Measurements from ENCODE around the gene KDM4B.

The KDM4B gene

DNA sequence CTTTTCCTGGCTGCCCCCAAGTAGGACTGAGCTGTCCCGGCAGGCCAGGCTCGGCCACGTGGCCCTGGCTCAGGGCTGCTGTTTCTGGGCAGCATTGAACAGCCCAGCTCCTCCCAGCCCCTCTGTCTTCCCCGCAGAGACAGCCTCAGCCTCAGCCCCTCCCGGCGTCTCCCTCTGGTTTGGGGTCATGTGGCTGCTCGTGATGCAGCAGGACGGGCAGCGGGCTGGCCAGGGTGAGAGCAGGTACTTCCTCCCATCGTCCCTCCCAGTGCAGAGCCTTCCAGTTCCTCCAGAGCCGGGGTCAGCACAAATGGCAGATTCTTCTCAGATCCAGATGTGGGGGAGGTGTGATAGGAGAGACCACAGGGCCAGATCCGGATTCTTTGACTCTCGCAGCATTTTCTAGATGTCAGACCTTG, 114.6 kb downstream of the KDM4B start:
- DNase-seq = no peak
- Histone ChIP-seq H3K27me3 (replicated peaks; ENCODE audit: control insufficient read depth, insufficient read depth, low read length, poor library complexity, severe bottlenecking) (no peaks in the 10 kb centered on the region), H3K4me3 (ENCODE audit: insufficient read depth, low read depth, low read length, poor library complexity, severe bottlenecking) (no peak overlapping the region), H3K9me3 (ENCODE audit: control insufficient read depth, low read length) (no peaks in the 10 kb centered on the region), H3K4me1 (ENCODE audit: control insufficient read depth, insufficient read depth, low read length, poor library complexity, severe bottlenecking) (no peaks in the 10 kb centered on the region), H3K36me3 (ENCODE audit: control insufficient read depth, insufficient read depth, low read length) (peaks cover 58% of the 10 kb centered on the region), H3K27ac (ENCODE audit: insufficient read depth, low read length, poor library complexity, severe bottlenecking) (no peak overlapping the region)

DNA sequence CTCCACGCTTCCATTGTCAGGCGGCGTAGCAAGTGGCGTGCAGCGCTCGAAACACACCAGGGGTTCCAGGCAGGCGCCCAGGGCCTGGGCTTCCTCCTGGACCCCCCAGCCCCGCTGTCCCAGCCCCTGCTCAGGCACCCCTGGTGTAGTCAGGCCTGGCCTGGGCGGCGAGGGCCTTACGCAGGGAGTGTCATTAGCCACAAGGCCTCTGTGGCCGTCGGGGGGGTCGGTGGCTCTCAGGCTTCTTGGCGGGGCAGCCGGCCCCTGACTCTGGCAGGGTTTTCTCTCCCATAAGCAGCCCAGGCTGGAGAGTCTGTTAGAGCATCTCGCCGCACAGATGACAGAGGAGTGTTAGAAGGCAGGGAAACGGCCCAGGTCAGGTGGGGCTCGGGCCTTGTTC, 116.7 kb downstream of the KDM4B start:
- DNase-seq = no peak
- Histone ChIP-seq H3K4me3 (ENCODE audit: insufficient read depth, low read depth, low read length, poor library complexity, severe bottlenecking) (no peak overlapping the region), H3K36me3 (ENCODE audit: control insufficient read depth, insufficient read depth, low read length) (peaks cover 46% of the 10 kb centered on the region), H3K9me3 (ENCODE audit: control insufficient read depth, low read length) (no peaks in the 10 kb centered on the region), H3K27ac (ENCODE audit: insufficient read depth, low read length, poor library complexity, severe bottlenecking) (no peak overlapping the region), H3K4me1 (ENCODE audit: control insufficient read depth, insufficient read depth, low read length, poor library complexity, severe bottlenecking) (no peaks in the 10 kb centered on the region), H3K27me3 (replicated peaks; ENCODE audit: control insufficient read depth, insufficient read depth, low read length, poor library complexity, severe bottlenecking) (no peaks in the 10 kb centered on the region)

DNA sequence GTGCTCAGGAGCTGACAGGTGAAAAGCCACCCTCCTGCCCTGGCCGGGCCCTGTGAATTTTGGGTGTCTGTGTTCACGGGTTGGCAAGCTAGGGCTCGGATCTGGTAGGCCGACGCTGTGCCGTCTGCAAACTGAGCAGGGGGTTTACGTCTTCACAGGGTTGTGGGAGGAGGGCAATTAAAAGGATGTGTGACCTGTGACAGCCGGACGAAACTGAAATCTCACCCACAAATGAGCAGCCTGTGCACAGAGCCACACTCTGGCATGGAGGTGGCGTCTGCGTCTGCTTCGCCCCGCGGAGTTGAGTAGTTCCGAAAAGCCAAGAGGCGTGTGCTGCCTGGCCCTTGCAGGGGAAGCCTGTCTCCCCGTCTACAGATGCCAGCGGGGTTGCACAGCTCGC, 117.3 kb downstream of the KDM4B start:
- Histone ChIP-seq H3K9me3 (ENCODE audit: control insufficient read depth, low read length) (no peaks in the 10 kb centered on the region), H3K27ac (ENCODE audit: insufficient read depth, low read length, poor library complexity, severe bottlenecking) (no peak overlapping the region), H3K4me3 (ENCODE audit: insufficient read depth, low read depth, low read length, poor library complexity, severe bottlenecking) (no peak overlapping the region), H3K27me3 (replicated peaks; ENCODE audit: control insufficient read depth, insufficient read depth, low read length, poor library complexity, severe bottlenecking) (no peaks in the 10 kb centered on the region), H3K4me1 (ENCODE audit: control insufficient read depth, insufficient read depth, low read length, poor library complexity, severe bottlenecking) (no peaks in the 10 kb centered on the region), H3K36me3 (ENCODE audit: control insufficient read depth, insufficient read depth, low read length) (peaks cover 40% of the 10 kb centered on the region)
- no peak for DNase-seq

DNA sequence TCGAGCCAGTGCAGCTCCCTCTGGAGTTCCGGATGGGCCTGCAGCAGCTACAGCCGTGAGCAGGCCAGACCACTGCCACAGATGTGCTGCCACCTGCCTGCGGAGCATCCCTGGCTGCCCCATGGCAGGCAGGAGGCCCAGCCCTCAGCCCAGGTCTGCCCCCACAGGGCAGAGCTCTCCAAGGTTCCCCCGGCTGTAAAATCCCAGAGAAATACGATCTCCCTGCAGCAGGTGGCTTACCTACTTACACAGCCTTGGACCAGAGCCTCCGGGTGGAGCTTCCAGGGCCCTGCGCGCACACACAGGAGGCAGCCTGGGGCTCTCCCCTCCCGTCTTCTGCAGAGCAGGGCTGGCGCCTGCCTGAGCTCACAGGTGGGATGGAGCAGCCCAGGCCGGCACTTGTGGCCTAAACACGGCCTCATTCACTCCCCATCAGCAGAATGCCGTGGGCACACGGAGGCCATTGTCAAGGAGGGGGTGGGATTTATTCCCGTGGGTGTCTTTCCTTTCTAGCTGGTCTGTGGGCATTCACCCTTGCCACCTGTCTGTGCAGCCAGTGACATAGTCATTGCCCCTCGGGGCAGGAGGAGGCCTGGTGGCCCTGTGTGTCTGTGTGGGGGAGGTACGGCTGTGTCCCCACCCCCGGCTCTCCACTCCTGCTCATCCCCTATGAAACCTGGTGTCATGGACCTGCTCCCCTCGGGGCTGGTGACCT, 118.0 kb downstream of the KDM4B start:
- H3K36me3 ChIP-seq (ENCODE audit: control insufficient read depth, insufficient read depth, low read length) = peaks cover 39% of the 10 kb centered on the region

DNA sequence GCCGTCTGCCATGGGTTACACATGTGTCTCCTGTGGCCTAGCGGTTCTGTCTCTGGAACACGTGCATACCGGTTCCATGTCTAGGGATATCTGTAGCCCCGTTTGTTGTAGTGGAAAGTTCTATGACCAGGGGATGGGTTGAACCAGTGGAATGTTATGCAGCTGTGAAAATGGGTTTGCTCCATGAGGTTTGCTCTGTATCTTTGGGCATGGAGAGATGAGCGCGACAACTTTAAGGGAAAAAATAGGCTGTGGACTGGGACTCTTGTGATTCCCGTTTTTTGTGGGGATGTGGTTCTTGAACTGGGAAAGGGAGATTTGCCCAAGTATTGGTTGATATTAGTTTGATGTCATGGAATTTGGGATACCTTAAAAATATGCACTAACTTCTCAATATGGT, 120.4 kb downstream of the KDM4B start:
- Histone ChIP-seq H3K4me1 (ENCODE audit: control insufficient read depth, insufficient read depth, low read length, poor library complexity, severe bottlenecking) (no peaks in the 10 kb centered on the region), H3K36me3 (ENCODE audit: control insufficient read depth, insufficient read depth, low read length) (peaks cover 23% of the 10 kb centered on the region), H3K4me3 (ENCODE audit: insufficient read depth, low read depth, low read length, poor library complexity, severe bottlenecking) (no peak overlapping the region), H3K27me3 (replicated peaks; ENCODE audit: control insufficient read depth, insufficient read depth, low read length, poor library complexity, severe bottlenecking) (no peaks in the 10 kb centered on the region), H3K9me3 (ENCODE audit: control insufficient read depth, low read length) (no peaks in the 10 kb centered on the region), H3K27ac (ENCODE audit: insufficient read depth, low read length, poor library complexity, severe bottlenecking) (no peak overlapping the region)
- DNase-seq = no peak

More for the DNA sequence above, 118.0 kb downstream of the KDM4B start:
- H3K9me3 ChIP-seq (ENCODE audit: control insufficient read depth, low read length) = no peaks in the 10 kb centered on the region
- H3K27ac ChIP-seq (ENCODE audit: insufficient read depth, low read length, poor library complexity, severe bottlenecking) = no peak overlapping the region
- H3K4me1 ChIP-seq (ENCODE audit: control insufficient read depth, insufficient read depth, low read length, poor library complexity, severe bottlenecking) = no peaks in the 10 kb centered on the region
- no peak overlapping the region for H3K4me3 ChIP-seq (ENCODE audit: insufficient read depth, low read depth, low read length, poor library complexity, severe bottlenecking)
- no peak for DNase-seq
- no peaks in the 10 kb centered on the region for H3K27me3 ChIP-seq (replicated peaks; ENCODE audit: control insufficient read depth, insufficient read depth, low read length, poor library complexity, severe bottlenecking)

DNA sequence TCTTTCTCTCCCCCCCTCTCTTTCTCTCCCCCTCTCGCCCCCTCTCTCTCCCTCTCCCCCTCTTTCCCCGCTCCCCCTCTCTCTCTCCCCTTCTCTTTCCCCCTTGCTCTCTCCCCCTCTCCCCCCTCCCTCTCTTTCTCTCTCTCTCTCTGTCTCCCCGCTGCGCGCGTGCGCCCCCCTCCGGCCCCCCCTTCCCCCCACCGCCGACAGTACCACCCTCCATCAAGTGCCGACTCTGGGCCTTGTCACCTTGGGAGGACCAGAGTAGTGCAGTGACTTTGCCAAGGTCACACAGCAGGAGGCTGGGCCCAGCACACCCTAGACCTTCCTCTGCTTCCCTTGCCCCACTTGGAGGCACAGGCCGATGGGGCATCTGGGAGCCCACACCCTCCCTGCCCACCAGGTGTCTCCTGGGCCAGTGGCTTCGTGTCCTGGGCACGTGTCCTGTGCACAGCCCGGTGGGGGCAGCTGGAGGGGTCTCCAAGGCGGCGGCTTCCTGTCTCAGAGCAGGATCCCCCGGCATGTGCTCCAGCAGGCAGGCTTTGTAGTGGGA, 121.6 kb downstream of the KDM4B start:
- no peak overlapping the region for H3K27ac ChIP-seq (ENCODE audit: insufficient read depth, low read length, poor library complexity, severe bottlenecking)
- no peak for DNase-seq
- H3K4me3 ChIP-seq (ENCODE audit: insufficient read depth, low read depth, low read length, poor library complexity, severe bottlenecking) = no peak overlapping the region
- H3K27me3 ChIP-seq (replicated peaks; ENCODE audit: control insufficient read depth, insufficient read depth, low read length, poor library complexity, severe bottlenecking) = no peaks in the 10 kb centered on the region
- peaks cover 23% of the 10 kb centered on the region for H3K36me3 ChIP-seq (ENCODE audit: control insufficient read depth, insufficient read depth, low read length)
- H3K9me3 ChIP-seq (ENCODE audit: control insufficient read depth, low read length) = no peaks in the 10 kb centered on the region
- H3K4me1 ChIP-seq (ENCODE audit: control insufficient read depth, insufficient read depth, low read length, poor library complexity, severe bottlenecking) = no peaks in the 10 kb centered on the region

DNA sequence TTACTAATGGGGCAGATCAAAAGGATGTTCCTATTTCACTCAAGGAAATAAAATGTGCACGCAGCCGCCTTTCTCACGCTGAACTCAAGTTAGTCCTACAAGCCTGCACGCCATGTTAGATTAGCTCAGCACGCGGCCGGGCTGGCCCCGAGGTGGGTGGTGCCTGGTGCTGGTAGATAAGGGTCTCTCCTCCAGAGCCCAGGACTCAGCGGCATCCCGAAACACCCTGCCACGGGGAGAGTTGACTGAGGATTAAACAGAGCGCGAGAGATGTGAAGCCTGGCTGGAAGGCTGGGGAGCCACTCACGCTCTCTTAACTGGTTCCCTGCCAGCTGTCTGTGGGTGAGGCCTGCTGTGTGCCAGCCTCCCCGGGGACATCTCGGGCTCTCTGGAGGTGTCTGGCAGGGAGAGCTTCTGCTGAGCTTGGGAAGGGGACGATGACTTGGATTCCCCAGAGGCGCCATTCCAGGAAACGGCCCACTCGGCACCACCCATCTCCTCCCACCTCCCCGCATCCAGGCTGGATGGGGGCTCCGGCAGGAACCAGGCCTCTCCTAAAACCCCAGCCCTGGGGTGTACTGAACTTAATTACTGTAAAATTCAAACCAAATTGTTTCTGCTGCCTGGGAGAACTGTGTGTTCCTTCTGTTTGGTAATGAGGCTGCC, 122.2 kb downstream of the KDM4B start:
- Histone ChIP-seq H3K4me3 (ENCODE audit: insufficient read depth, low read depth, low read length, poor library complexity, severe bottlenecking) (no peak overlapping the region), H3K27ac (ENCODE audit: insufficient read depth, low read length, poor library complexity, severe bottlenecking) (no peak overlapping the region), H3K4me1 (ENCODE audit: control insufficient read depth, insufficient read depth, low read length, poor library complexity, severe bottlenecking) (no peaks in the 10 kb centered on the region), H3K27me3 (replicated peaks; ENCODE audit: control insufficient read depth, insufficient read depth, low read length, poor library complexity, severe bottlenecking) (no peaks in the 10 kb centered on the region), H3K36me3 (ENCODE audit: control insufficient read depth, insufficient read depth, low read length) (peaks cover 23% of the 10 kb centered on the region), H3K9me3 (ENCODE audit: control insufficient read depth, low read length) (no peaks in the 10 kb centered on the region)
- no peak for DNase-seq

DNA sequence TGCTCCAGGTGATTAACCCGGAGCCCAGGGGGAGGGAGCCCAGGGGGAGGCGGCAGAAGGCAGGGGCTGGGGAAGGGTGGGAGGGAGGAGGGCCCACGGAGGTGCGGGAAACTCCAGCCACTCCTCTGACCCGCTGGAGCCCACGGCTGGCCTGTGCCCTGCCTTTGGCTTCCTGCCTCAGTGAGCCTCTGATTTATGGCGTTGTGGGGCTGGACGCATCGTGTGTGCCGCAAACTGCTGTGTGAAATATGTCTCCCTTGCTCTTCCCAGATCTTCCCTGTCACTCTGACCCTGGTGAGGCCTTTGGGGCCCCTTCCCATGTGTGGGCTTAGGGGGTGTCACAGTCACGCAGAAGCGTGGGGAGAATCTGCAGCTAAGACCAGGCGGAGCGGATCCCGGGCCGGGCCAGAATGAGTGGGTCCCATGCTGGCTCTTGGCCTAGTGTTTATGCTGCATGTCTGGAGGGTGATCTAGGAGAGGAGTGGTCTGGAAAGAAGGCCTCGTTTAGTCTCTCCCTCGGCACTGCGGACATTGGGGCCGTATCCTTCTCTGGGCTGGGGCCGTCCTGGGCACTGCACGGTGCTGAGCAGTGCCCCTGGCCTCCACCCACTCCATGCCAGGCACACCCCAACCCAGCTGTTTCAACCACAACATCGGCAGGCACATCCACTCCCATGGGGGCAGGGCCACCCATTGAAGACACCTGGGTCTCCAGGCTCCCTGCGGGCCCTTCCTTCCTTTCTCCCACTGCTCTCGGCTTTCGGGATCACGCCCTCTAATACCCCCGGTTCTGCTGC, 123.0 kb downstream of the KDM4B start:
- DNase-seq = no peak
- no peaks in the 10 kb centered on the region for H3K27me3 ChIP-seq (replicated peaks; ENCODE audit: control insufficient read depth, insufficient read depth, low read length, poor library complexity, severe bottlenecking)
- peaks cover 19% of the 10 kb centered on the region for H3K36me3 ChIP-seq (ENCODE audit: control insufficient read depth, insufficient read depth, low read length)
- no peaks in the 10 kb centered on the region for H3K4me1 ChIP-seq (ENCODE audit: control insufficient read depth, insufficient read depth, low read length, poor library complexity, severe bottlenecking)
- no peak overlapping the region for H3K4me3 ChIP-seq (ENCODE audit: insufficient read depth, low read depth, low read length, poor library complexity, severe bottlenecking)
- no peaks in the 10 kb centered on the region for H3K9me3 ChIP-seq (ENCODE audit: control insufficient read depth, low read length)
- H3K27ac ChIP-seq (ENCODE audit: insufficient read depth, low read length, poor library complexity, severe bottlenecking) = no peak overlapping the region

DNA sequence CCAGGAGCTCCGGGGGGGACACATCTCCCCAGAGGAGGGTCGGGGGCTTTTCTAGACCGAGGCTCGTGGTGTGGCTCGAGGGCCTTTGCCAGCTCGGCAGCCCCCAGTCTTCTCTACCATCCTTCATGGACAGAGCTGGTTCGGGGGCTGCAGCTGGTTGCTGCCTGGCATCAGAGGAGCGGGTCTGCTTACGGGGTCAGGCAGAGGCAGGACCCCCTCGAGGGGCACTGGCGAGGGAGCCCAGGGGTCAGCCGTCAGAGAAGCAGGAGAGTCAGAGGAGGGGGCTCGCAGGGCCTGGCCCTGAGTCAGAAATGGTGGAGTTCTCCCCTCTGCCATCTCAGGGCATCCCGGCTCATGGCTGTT, 123.5 kb downstream of the KDM4B start:
- Histone ChIP-seq H3K9me3 (ENCODE audit: control insufficient read depth, low read length) (no peaks in the 10 kb centered on the region), H3K27ac (ENCODE audit: insufficient read depth, low read length, poor library complexity, severe bottlenecking) (no peak overlapping the region), H3K36me3 (ENCODE audit: control insufficient read depth, insufficient read depth, low read length) (peaks cover 16% of the 10 kb centered on the region), H3K4me3 (ENCODE audit: insufficient read depth, low read depth, low read length, poor library complexity, severe bottlenecking) (no peak overlapping the region), H3K27me3 (replicated peaks; ENCODE audit: control insufficient read depth, insufficient read depth, low read length, poor library complexity, severe bottlenecking) (no peaks in the 10 kb centered on the region), H3K4me1 (ENCODE audit: control insufficient read depth, insufficient read depth, low read length, poor library complexity, severe bottlenecking) (no peaks in the 10 kb centered on the region)
- no peak for DNase-seq

All from effector memory CD4-positive, alpha-beta T cell (primary cell).